HepG2 (cell line): ENCODE data around the gene NCOA4. TPM values are rescaled to one million over a fixed set of nuclear protein-coding genes. Genes with fewer than 3 reads are reported as not detected.
A peak's percentile ranks its signal among the peaks of the same experiment; 100 is the strongest.

Experiments used
- ATM ChIP-seq: fragments of 450-650 bp; IDR thresholded peaks from 2 replicates; pipeline ENCODE4 v1.7.1; 2017; ENCODE audit warnings: mild to moderate bottlenecking, borderline replicate concordance
- GATAD1 ChIP-seq: IDR thresholded peaks from 2 replicates; pipeline ENCODE4 v1.6.1; 2016; ENCODE audit warnings: missing genetic modification reagents, missing compliant biosample characterization
- GRHL1 ChIP-seq: sonication (generic); formaldehyde crosslinking; conservative IDR thresholded peaks from 2 replicates; pipeline ENCODE4 v1.8.0; 2022; ENCODE audit warnings: missing genetic modification reagents
- HNF4A ChIP-seq: sonication (generic); formaldehyde crosslinking; IDR thresholded peaks from 2 replicates; pipeline ENCODE4 v1.4.0; 2020; ENCODE audit warnings: missing genetic modification reagents
- HNRNPH1 ChIP-seq: fragments of 200-400 bp; formaldehyde crosslinking; optimal IDR thresholded peaks from 2 replicates; pipeline ENCODE3; 2017; ENCODE audit warnings: mild to moderate bottlenecking, low read depth, low read length
- HNRNPLL ChIP-seq: fragments of 200-400 bp; formaldehyde crosslinking; IDR thresholded peaks from 2 replicates; pipeline ENCODE4 v1.6.1; 2017; ENCODE audit warnings: mild to moderate bottlenecking, low read depth, low read length; ENCODE audit not compliant: poor library complexity, severe bottlenecking
- KAT7 ChIP-seq: IDR thresholded peaks from 2 replicates; pipeline ENCODE4 v1.6.1; 2018; ENCODE audit warnings: borderline replicate concordance, missing compliant biosample characterization
- KMT2B ChIP-seq: IDR thresholded peaks from 2 replicates; pipeline ENCODE4 v1.6.1; 2016; ENCODE audit warnings: missing genetic modification reagents, missing compliant biosample characterization
- MBD4 ChIP-seq: IDR thresholded peaks from 2 replicates; pipeline ENCODE4 v1.6.1; 2012; ENCODE audit warnings: low read length, inconsistent platforms, borderline replicate concordance
- NONO ChIP-seq, 2 experiments: fragments of 450-650 bp in 1 of 2; sonication (generic) in 1 of 2; formaldehyde crosslinking in 1 of 2; IDR thresholded peaks in 1 of 2; conservative IDR thresholded peaks in 1 of 2; 2 replicates each; pipeline versions ENCODE4 v1.6.1 to v1.8.0; 2017 to 2022; ENCODE audit warnings: mild to moderate bottlenecking in 1 of 2, missing genetic modification reagents in 1 of 2, moderate library complexity in 1 of 2
- PHF20 ChIP-seq: sonication (generic); formaldehyde crosslinking; IDR thresholded peaks from 2 replicates; pipeline ENCODE4 v1.5.0; 2020; ENCODE audit warnings: mild to moderate bottlenecking, missing genetic modification reagents
- POLR2G ChIP-seq: fragments of 200-400 bp; formaldehyde crosslinking; IDR thresholded peaks from 2 replicates; pipeline ENCODE4 v1.6.1; 2018; ENCODE audit warnings: mild to moderate bottlenecking, low read depth, low read length, moderate library complexity
- SIX1 ChIP-seq: sonication (generic); formaldehyde crosslinking; IDR thresholded peaks from 2 replicates; pipeline ENCODE4 v1.4.0; 2020; ENCODE audit warnings: missing genetic modification reagents, borderline replicate concordance
- SNAPC2 ChIP-seq: sonication (generic); formaldehyde crosslinking; IDR thresholded peaks from 2 replicates; pipeline ENCODE4 v1.8.1; 2022; ENCODE audit warnings: mild to moderate bottlenecking, missing genetic modification reagents
- SOX6 ChIP-seq, 2 experiments: fragments of 450-650 bp in 1 of 2; sonication (generic) in 1 of 2; formaldehyde crosslinking in 1 of 2; IDR thresholded peaks; 2 replicates each; pipeline versions ENCODE4 v1.4.0 to v1.6.1; 2017 to 2020; ENCODE audit warnings: antibody characterized with exemption in 1 of 2, mild to moderate bottlenecking in 1 of 2, missing genetic modification reagents in 1 of 2
- TEAD2 ChIP-seq: sonication (generic); formaldehyde crosslinking; IDR thresholded peaks from 2 replicates; pipeline ENCODE4 v1.9.0; 2021; ENCODE audit warnings: missing genetic modification reagents
- WIZ ChIP-seq: sonication (generic); formaldehyde crosslinking; IDR thresholded peaks from 2 replicates; pipeline ENCODE4 v1.5.1; 2020; ENCODE audit warnings: mild to moderate bottlenecking, missing genetic modification reagents
- YEATS2 ChIP-seq: sonication (generic); formaldehyde crosslinking; IDR thresholded peaks from 2 replicates; pipeline ENCODE4 v1.4.0; 2020; ENCODE audit warnings: missing genetic modification reagents, borderline replicate concordance
- YY1 ChIP-seq: IDR thresholded peaks from 2 replicates; pipeline ENCODE4 v1.6.1; 2011; ENCODE audit warnings: low read length, low read depth, moderate library complexity, mild to moderate bottlenecking; ENCODE audit not compliant: insufficient read depth, insufficient replicate concordance
- ZFP82 ChIP-seq: sonication (generic); formaldehyde crosslinking; IDR thresholded peaks from 2 replicates; pipeline ENCODE4 v1.5.1; 2020; ENCODE audit warnings: mild to moderate bottlenecking, missing genetic modification reagents, borderline replicate concordance
- ZNF205 ChIP-seq: IDR thresholded peaks from 2 replicates; pipeline ENCODE4 v1.6.1; 2018; ENCODE audit warnings: missing biosample characterization, missing genetic modification reagents
- ZNF33A ChIP-seq: sonication (generic); formaldehyde crosslinking; IDR thresholded peaks from 2 replicates; pipeline ENCODE4 v1.5.1; 2020; ENCODE audit warnings: missing genetic modification reagents, mild to moderate bottlenecking, moderate library complexity, borderline replicate concordance
- ZNF558 ChIP-seq: sonication (generic); formaldehyde crosslinking; IDR thresholded peaks from 2 replicates; pipeline ENCODE4 v1.9.0; 2022; ENCODE audit warnings: mild to moderate bottlenecking, missing genetic modification reagents, borderline replicate concordance
- ZNF660 ChIP-seq: sonication (generic); formaldehyde crosslinking; IDR thresholded peaks from 2 replicates; pipeline ENCODE4 v1.5.1; 2020; ENCODE audit warnings: mild to moderate bottlenecking, low read depth, missing genetic modification reagents, borderline replicate concordance
- ZSCAN31 ChIP-seq: sonication (generic); formaldehyde crosslinking; IDR thresholded peaks from 2 replicates; pipeline ENCODE4 v1.5.0; 2020; ENCODE audit warnings: low read depth, mild to moderate bottlenecking, missing genetic modification reagents
- polyA plus RNA-seq, 8 experiments: library from polyadenylated mRNA; depleted of rRNA in 3 of 8; stranded (reverse) in 7 of 8; unstranded in 1 of 8; fragments of >200 nt; fragmentation: Illumina TruSeq in 4 of 8; extraction: Trizol in 4 of 8; gene quantifications; 2 replicates each; pipeline versions ENCODE4 v1.2.1 to v1.2.3, GENCODE V29; 2011 to 2016; ENCODE audit warnings: low read depth in 4 of 8, missing spikeins in 1 of 8, mixed read lengths in 1 of 8; ENCODE audit not compliant: insufficient read depth in 1 of 8
- total RNA-seq, 5 experiments: library from RNA; depleted of rRNA; stranded (reverse); fragments of >200 nt; fragmentation: Illumina TruSeq; extraction: Trizol; gene quantifications; 2 replicates each; pipeline ENCODE4 v1.2.3, GENCODE V29; 2016; ENCODE audit warnings: low read depth in 1 of 5
- TF ChIP-seq, protein P1 (sequence below): sonication (generic); formaldehyde crosslinking; IDR thresholded peaks from 2 replicates; pipeline ENCODE4 v1.4.0; 2020; ENCODE audit warnings: missing genetic modification reagents

Gene NCOA4
- total and polyA plus RNA-seq, 2 of the 13 experiments (the other 11 are each of a cell fraction or from before 2014, with no cell fraction given): 306 to 400 TPM

GRCh38 chr10:46022978-46023702, 7.3 kb downstream of the NCOA4 start (continued):
- TF ChIP-seq TEAD2 (CRISPR knock-in tag): no peak
- TF ChIP-seq PHF20 (CRISPR knock-in tag): no peak
- 0 out of 2 replicates have a peak, but pooled peaks have one; percentile 95 for TF ChIP-seq ZSCAN31 (CRISPR knock-in tag)
- TF ChIP-seq KMT2B (CRISPR knock-in tag): no peak
- TF ChIP-seq YEATS2 (CRISPR knock-in tag): peak; percentile 73
- peak; percentile 89 for TF ChIP-seq ZNF205 (CRISPR knock-in tag)
- peak; percentile 71; the same call in 1 of the 2 replicates for TF ChIP-seq GATAD1 (CRISPR knock-in tag)
- no peak for TF ChIP-seq SOX6 (IDR thresholded peaks at IDR 0.05)
- peak; percentile 85 for TF ChIP-seq SOX6 (CRISPR knock-in tag; IDR thresholded peaks at IDR 0.05)
- TF ChIP-seq KAT7 (CRISPR knock-in tag): peak; percentile 92
- TF ChIP-seq GRHL1 (CRISPR knock-in tag): no peak
- TF ChIP-seq ZNF558 (CRISPR knock-in tag): no peak
- TF ChIP-seq SNAPC2 (CRISPR knock-in tag): no peak
- TF ChIP-seq WIZ (CRISPR knock-in tag): no peak
- no peak for TF ChIP-seq ZNF33A
- peak; percentile 71 for TF ChIP-seq YY1
- no peak for TF ChIP-seq ZFP82 (CRISPR knock-in tag)
- no peak for TF ChIP-seq MBD4
- TF ChIP-seq HNRNPLL: no peak
- peak; percentile 83 for TF ChIP-seq HNF4A (CRISPR knock-in tag)
- TF ChIP-seq HNRNPH1: no peak
- TF ChIP-seq ATM: no peak
- TF ChIP-seq SIX1: peak; percentile 23; the same call in 1 of the 2 replicates
- TF ChIP-seq POLR2G: peak; percentile 95
- TF ChIP-seq ZNF660 (CRISPR knock-in tag): no peak
- no peak for TF ChIP-seq NONO (IDR thresholded peaks at IDR 0.05)
- TF ChIP-seq NONO (CRISPR knock-in tag; conservative IDR thresholded peaks at IDR 0.05): peak; percentile 95
- TF ChIP-seq, protein P1, sequence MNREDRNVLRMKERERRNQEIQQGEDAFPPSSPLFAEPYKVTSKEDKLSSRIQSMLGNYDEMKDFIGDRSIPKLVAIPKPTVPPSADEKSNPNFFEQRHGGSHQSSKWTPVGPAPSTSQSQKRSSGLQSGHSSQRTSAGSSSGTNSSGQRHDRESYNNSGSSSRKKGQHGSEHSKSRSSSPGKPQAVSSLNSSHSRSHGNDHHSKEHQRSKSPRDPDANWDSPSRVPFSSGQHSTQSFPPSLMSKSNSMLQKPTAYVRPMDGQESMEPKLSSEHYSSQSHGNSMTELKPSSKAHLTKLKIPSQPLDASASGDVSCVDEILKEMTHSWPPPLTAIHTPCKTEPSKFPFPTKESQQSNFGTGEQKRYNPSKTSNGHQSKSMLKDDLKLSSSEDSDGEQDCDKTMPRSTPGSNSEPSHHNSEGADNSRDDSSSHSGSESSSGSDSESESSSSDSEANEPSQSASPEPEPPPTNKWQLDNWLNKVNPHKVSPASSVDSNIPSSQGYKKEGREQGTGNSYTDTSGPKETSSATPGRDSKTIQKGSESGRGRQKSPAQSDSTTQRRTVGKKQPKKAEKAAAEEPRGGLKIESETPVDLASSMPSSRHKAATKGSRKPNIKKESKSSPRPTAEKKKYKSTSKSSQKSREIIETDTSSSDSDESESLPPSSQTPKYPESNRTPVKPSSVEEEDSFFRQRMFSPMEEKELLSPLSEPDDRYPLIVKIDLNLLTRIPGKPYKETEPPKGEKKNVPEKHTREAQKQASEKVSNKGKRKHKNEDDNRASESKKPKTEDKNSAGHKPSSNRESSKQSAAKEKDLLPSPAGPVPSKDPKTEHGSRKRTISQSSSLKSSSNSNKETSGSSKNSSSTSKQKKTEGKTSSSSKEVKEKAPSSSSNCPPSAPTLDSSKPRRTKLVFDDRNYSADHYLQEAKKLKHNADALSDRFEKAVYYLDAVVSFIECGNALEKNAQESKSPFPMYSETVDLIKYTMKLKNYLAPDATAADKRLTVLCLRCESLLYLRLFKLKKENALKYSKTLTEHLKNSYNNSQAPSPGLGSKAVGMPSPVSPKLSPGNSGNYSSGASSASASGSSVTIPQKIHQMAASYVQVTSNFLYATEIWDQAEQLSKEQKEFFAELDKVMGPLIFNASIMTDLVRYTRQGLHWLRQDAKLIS (CRISPR knock-in tag): peak; percentile 91
